WTC11 (cell line): ENCODE measurements around the gene ARHGEF1. TPM values are rescaled to one million over a fixed set of nuclear protein-coding genes. Genes with fewer than 3 reads are reported as not detected.

Experiments
- ATAC-seq: fragments of 200-7000 bp; cut with Tn5 transposase; 2 replicates; pipeline ENCODE4 v1.10.0; 2021; ENCODE audit warnings: mild to moderate bottlenecking, moderate library complexity
- CTCF ChIA-PET: fragments of 300-600 bp; sonication (Branson Sonifier 250); formaldehyde crosslinking; loops from one replicate; lab custom pipeline; 2021; ENCODE audit warnings: antibody characterized with exemption; lab: Charles Lee
- POLR2A ChIA-PET: fragments of 350-600 bp; sonication (Branson Sonifier 250); formaldehyde crosslinking; loops from one replicate; lab custom pipeline; 2021; ENCODE audit warnings: antibody characterized with exemption; lab: Charles Lee
- DNase-seq: peaks from one replicate; pipeline ENCODE4 v3.0.0; 2021; ENCODE audit warnings: low spot score
- H3K27ac Mint-ChIP-seq: 2 replicates; pipeline ENCODE4 v1.8.0; 2021; ENCODE audit warnings: mixed read lengths
- H3K27me3 Mint-ChIP-seq: 2 replicates; pipeline ENCODE4 v1.8.0; 2021; ENCODE audit warnings: low read depth, mild to moderate bottlenecking, moderate library complexity, mixed read lengths
- H3K36me3 Mint-ChIP-seq: 2 replicates; pipeline ENCODE4 v1.8.0; 2021; ENCODE audit warnings: mixed read lengths
- H3K4me1 Mint-ChIP-seq: 2 replicates; pipeline ENCODE4 v1.8.0; 2022; ENCODE audit warnings: mixed read lengths
- H3K4me3 Mint-ChIP-seq: 2 replicates; pipeline ENCODE4 v1.8.0; 2021; ENCODE audit warnings: mild to moderate bottlenecking, moderate library complexity, mixed read lengths
- H3K9me3 Mint-ChIP-seq: 2 replicates; pipeline ENCODE4 v1.8.0; 2021; ENCODE audit warnings: mixed read lengths
- E2F5 ChIP-seq: sonication (generic); formaldehyde crosslinking; IDR thresholded peaks from 2 replicates; pipeline ENCODE4 v1.8.1; 2022; ENCODE audit warnings: mild to moderate bottlenecking, moderate library complexity, missing genetic modification reagents
- FOXK1 ChIP-seq: sonication (generic); formaldehyde crosslinking; IDR thresholded peaks from 2 replicates; pipeline ENCODE4 v1.8.0; 2022; ENCODE audit warnings: mild to moderate bottlenecking, moderate library complexity, missing genetic modification reagents
- FOXP4 ChIP-seq: sonication (generic); formaldehyde crosslinking; IDR thresholded peaks from 2 replicates; pipeline ENCODE4 v1.8.0; 2022; ENCODE audit warnings: mild to moderate bottlenecking, missing genetic modification reagents
- GABPB1 ChIP-seq: sonication (generic); formaldehyde crosslinking; IDR thresholded peaks from 2 replicates; pipeline ENCODE4 v1.8.1; 2023; ENCODE audit warnings: mild to moderate bottlenecking, missing genetic modification reagents
- IRF1 ChIP-seq: sonication (generic); formaldehyde crosslinking; IDR thresholded peaks from 2 replicates; pipeline ENCODE4 v1.8.0; 2023; ENCODE audit warnings: missing genetic modification reagents
- IRF2 ChIP-seq: sonication (generic); formaldehyde crosslinking; IDR thresholded peaks from 2 replicates; pipeline ENCODE4 v1.8.0; 2022; ENCODE audit warnings: low read depth, missing genetic modification reagents, borderline replicate concordance
- JAZF1 ChIP-seq: fragments of 250-450 bp; sonication (Bioruptor Pico); IDR thresholded peaks from 2 replicates; pipeline ENCODE4 v1.9.0; 2021; ENCODE audit warnings: moderate library complexity, mild to moderate bottlenecking, inconsistent platforms
- OVOL2 ChIP-seq: fragments of 250-450 bp; sonication (Bioruptor Pico); IDR thresholded peaks from 2 replicates; pipeline ENCODE4 v1.9.0; 2021; ENCODE audit warnings: mild to moderate bottlenecking, borderline replicate concordance
- PRRX2 ChIP-seq: fragments of 250-450 bp; sonication (Bioruptor Pico); IDR thresholded peaks from 2 replicates; pipeline ENCODE4 v1.8.0; 2021; ENCODE audit warnings: mild to moderate bottlenecking
- STAT6 ChIP-seq: sonication (generic); formaldehyde crosslinking; conservative IDR thresholded peaks from 2 replicates; pipeline ENCODE4 v1.8.1; 2023; ENCODE audit warnings: mild to moderate bottlenecking, low read depth, missing genetic modification reagents, moderate library complexity
- USF2 ChIP-seq: sonication (generic); formaldehyde crosslinking; IDR thresholded peaks from 2 replicates; pipeline ENCODE4 v1.8.1; 2023; ENCODE audit warnings: mild to moderate bottlenecking, missing genetic modification reagents, moderate library complexity
- ZNF232 ChIP-seq: sonication (generic); formaldehyde crosslinking; IDR thresholded peaks from 2 replicates; pipeline ENCODE4 v1.8.0; 2022; ENCODE audit warnings: mild to moderate bottlenecking, missing genetic modification reagents
- ZNF281 ChIP-seq: sonication (generic); formaldehyde crosslinking; IDR thresholded peaks from 2 replicates; pipeline ENCODE4 v1.8.0; 2023; ENCODE audit warnings: mild to moderate bottlenecking, missing genetic modification reagents
- ZNF512 ChIP-seq: sonication (generic); formaldehyde crosslinking; IDR thresholded peaks from 2 replicates; pipeline ENCODE4 v1.8.1; 2022; ENCODE audit warnings: missing genetic modification reagents, borderline replicate concordance
- ZNF532 ChIP-seq: fragments of 250-450 bp; sonication (Bioruptor Pico); IDR thresholded peaks from 2 replicates; pipeline ENCODE4 v1.9.0; 2021; ENCODE audit warnings: mild to moderate bottlenecking, borderline replicate concordance
- total RNA-seq: library from RNA; stranded (reverse); gene quantifications from 3 replicates; pipeline ENCODE4 v1.2.3, GENCODE V29; 2021

Gene ARHGEF1
- total RNA-seq, 1 experiment from 2014 or later = 102 TPM

GRCh38 chr19:41906916-41907680, 24.1 kb downstream of the ARHGEF1 start:
- no peak for ATAC-seq
- Mint-ChIP-seq H3K36me3 (peaks cover 20% of the 10 kb centered on the region), H3K4me3 (no peak overlapping the region), H3K27me3 (peaks cover 7% of the 10 kb centered on the region), H3K27ac (no peak overlapping the region), H3K4me1 (peaks cover 5% of the 10 kb centered on the region), H3K9me3 (no peaks in the 10 kb centered on the region)
- CTCF ChIA-PET = interaction anchor here (1.0 to 1.7 kb wide), 3 partner anchors 11 to 30 kb away, joined by 3 to 7 read pairs (median 4); no protein-coding TSS in a partner anchor
- TF ChIP-seq ZNF232 (CRISPR knock-in tag) (no peak), FOXP4 (no peak), IRF1 (CRISPR knock-in tag) (no peak), GABPB1 (CRISPR knock-in tag) (no peak), JAZF1 (CRISPR knock-in tag) (no peak), USF2 (CRISPR knock-in tag) (no peak), OVOL2 (no peak), IRF2 (CRISPR knock-in tag) (no peak), FOXK1 (CRISPR knock-in tag) (no peak)
- POLR2A ChIA-PET = interaction anchor here (1.7 kb wide), 1 partner anchor 15 kb away, joined by 5 read pairs; no protein-coding TSS in a partner anchor
- no peak for DNase-seq

- ATAC-seq (no peak), DNase-seq (no peak)
- POLR2A ChIA-PET = interaction anchor here (0.9 kb wide), 1 partner anchor 15 kb away, joined by 4 read pairs; no protein-coding TSS in a partner anchor
- TF ChIP-seq PRRX2 (CRISPR knock-in tag) (no peak), E2F5 (CRISPR knock-in tag) (no peak), STAT6 (CRISPR knock-in tag) (no peak), ZNF532 (no peak), ZNF512 (CRISPR knock-in tag) (no peak), ZNF281 (CRISPR knock-in tag) (no peak)
Measured at GRCh38 chr19:41907994-41908615, 25.1 kb downstream of the ARHGEF1 start.

More at GRCh38 chr19:41907994-41908615, 25.1 kb downstream of the ARHGEF1 start:
- no peak overlapping the region for H3K4me3 Mint-ChIP-seq
- peaks cover 9% of the 10 kb centered on the region for H3K4me1 Mint-ChIP-seq
- CTCF ChIA-PET = interaction anchor here (1.3 to 1.7 kb wide), 2 partner anchors 12 to 35 kb away, joined by 3 to 7 read pairs; no protein-coding TSS in a partner anchor
- H3K27ac Mint-ChIP-seq = no peak overlapping the region
- H3K36me3 Mint-ChIP-seq = peaks cover 11% of the 10 kb centered on the region
- H3K9me3 Mint-ChIP-seq = no peaks in the 10 kb centered on the region
- H3K27me3 Mint-ChIP-seq = peaks cover 7% of the 10 kb centered on the region
